HCEC 1CT (cell line): ENCODE results near the gene TEAD4.
A peak's percentile ranks its signal among the peaks of the same experiment; 100 is the strongest.

Experiments
- DNase-seq: peaks from one replicate; pipeline ENCODE4 v3.0.0-alpha.2; 2017

TEAD4 gene

DNA sequence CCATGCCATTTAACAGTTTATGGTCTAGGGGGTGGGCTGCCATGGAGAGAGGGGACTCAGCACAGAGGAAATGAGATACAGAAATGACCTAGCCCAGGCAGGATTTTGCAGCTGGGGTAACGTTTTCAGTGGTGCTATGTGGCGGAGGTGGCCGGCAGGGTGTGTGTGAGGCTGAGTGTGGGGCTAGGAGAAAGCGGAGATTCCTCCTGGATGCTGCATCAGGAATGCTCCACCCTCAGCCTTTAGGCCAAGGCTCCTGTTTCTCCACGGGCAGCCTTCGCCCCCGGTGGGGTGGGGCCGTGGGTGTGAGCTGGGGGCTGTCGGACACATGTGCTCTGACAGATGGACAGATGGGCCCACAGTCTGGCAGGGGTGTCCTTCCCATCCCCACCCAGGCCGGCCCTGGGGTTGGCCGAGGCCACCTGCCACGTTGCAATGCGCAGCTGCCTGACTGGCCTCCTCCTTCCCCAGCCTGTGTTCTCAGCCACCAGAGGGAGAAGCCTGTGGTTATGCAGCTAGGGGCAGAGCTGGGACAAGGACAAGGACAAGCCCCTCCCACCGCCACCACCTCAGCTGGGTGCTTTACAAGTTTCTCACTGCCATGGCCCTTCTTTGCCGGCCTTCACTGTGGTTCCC, 44.3 kb downstream of the TEAD4 start:
- DNase-seq = no peak

DNA sequence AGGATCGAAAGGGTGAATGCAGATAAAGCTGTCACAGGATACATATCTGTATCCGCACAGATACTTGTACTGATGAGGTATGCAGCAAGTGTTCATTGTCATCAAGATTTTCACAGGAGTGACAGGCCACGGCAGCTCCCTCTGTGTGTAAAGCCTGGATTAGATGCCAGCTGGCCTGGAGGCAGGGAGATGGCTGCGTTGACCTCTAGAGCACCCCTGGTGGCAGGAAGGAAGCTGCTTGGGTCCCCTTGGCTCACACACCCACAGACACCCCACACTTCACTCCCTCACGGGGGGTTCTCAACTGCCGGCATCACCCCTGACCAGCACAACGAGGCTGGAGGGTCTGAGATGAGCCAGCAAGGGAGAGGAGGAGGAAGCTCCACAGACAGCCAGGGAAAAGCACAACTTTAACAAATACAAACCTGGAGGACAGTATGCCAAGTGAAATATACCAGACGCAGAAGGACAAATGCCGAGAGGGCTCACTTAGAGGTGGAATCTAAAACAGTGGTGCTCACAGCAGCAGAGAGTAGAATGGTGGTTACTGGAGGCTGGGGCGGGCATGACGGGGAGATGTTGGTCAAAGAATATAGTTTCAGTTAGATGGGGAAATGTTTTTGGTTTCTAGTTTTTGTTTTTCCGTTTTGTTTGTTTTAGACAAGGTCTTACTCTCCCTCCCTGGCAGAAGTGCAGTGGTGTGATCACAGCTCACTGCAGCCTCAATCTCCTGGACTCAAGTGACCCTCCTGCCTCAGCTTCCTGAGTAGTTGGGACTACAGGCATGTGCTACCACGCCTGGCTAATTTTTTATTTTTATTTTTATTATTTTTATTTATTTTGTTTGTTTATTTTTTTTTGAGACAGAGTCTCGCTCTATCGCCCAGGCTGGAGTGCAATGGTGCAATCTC, 45.7 kb downstream of the TEAD4 start:
- DNase-seq = no peak

DNA sequence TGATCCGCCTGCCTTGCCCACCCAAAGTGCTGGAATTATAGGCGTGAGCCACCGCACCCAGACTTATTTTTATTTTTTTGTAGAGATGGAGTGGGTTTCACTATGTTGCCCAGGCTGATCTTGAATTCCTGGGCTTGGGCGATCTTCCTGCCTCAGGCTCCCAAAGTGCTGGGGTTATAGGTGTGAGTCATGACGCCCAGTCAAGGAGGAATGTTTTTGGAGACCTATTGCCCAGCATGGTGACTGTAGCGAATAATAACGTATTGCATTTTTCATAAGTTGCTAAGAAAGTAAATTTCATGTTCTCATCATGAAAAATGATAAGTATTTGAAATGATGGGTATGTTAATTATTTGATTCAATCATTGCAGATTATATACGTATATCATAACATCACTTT, 46.5 kb downstream of the TEAD4 start:
- DNase-seq = peak; percentile 4

DNA sequence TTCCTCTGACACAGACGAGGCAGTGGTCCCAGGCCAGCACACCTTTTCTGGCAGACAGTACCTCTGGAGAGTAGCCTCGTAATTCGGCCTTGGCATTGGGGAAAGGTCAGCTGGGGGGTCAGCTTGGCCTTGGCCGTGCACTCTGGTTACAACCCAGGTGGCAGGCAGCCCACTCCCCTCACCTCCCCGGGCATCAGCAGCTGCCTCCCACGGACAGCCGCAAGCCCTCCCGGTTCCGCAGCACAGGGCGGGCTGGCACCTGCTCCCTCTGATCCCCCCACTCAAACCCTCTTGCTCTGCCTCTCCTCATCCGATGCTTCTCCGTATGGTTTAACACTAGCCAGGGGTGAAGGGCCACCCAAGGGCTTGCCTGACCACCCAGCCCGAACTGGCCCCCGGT, 50.6 kb downstream of the TEAD4 start:
- no peak for DNase-seq

DNA sequence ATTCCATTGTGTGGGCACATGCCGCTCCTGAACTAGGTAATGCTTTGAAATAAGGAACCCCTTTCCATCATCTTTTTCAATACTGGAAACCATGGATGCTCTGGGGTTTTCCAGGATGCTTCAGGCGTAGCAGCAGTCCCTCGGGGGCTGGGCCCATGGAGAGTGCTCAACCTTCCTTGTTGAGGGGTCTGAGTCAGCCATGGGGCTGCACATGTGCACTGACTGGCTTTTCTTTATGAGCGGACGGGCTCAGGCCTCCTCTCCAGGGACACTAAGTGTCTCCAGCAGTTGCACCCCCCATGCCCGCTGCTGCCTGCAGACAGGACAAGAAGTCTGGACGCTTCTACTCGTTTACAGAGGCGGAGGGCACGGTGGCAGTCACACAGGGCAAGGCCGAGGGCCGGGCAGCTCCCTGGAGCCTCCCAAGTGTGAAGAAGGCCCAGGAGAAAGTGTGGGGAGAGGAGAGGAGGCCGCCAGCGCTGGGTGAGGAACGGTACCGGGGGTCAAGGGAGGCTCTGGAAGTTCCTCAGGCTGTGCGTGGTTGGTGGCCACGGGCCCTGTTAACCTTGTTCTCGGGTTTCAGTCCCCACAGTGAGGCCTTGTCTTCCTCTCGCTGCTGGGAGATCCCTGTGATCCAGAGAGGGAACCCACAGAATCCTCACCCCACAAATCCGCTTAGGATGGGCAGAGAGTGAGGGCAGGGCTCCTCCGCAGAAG, 51.2 kb downstream of the TEAD4 start:
- DNase-seq = no peak

- no peak for DNase-seq
These were observed 53.6 kb downstream of the TEAD4 start for GRCh38 chr12:3012786-3013185.

DNA sequence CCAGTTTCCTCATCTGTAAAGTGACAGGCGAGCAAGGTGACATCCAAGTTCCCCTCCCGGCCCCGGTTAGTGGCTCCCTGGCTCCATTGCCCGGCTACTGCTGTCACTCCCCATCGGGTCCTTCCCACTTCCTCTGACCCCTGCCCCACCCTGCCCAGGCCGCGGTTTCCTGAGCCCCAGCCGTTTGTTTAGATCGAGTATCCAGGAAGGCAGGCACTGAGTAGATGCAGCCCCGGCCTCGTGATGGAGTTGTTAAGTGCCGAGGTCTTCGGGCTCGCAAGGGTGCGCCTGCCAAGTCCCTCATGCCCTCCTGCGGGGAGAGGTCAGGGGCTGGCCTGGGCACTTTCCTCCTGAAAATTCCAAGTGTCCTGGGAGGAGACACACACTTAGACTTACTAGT, 55.4 kb downstream of the TEAD4 start:
- DNase-seq = no peak

DNA sequence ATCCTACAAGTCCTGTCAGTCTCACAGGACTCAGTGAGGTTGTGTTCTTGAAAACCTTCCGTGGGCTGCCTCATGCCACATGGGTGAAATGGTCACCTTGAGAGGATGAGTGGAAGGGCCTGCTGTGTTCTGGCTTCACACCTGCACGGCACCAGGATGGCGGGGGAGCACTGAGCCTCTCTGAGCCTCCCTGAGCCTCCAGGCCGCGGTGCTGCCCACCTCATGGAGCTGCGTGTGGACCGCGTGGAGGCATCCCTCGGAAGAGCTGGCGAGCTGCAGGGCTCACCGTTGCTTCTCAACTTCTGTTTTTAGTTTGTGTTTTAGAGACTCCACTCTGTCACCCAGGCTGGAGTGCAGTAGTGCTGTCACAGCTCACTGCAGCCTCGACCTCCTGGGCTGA, 56.2 kb downstream of the TEAD4 start:
- no peak for DNase-seq

DNA sequence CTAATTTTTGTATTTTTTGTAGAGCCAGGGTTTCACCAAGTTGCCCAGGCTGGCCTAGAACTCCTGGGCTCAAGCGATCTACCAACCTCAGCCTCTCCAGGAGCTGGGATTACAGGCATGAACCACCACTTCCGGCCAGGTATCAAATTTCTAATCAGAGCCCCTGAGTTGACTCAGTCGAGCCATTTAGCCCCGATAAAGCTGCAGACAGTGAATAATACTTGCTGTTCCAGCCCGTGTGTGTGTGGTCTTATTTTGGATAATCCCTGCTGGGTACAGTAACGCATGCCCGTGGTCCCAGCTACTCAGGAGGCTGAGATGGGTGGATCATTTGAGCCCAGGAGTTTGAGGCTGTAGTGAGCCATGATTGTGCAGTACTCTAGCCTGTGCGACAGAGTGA, 57.0 kb downstream of the TEAD4 start:
- no peak for DNase-seq

DNA sequence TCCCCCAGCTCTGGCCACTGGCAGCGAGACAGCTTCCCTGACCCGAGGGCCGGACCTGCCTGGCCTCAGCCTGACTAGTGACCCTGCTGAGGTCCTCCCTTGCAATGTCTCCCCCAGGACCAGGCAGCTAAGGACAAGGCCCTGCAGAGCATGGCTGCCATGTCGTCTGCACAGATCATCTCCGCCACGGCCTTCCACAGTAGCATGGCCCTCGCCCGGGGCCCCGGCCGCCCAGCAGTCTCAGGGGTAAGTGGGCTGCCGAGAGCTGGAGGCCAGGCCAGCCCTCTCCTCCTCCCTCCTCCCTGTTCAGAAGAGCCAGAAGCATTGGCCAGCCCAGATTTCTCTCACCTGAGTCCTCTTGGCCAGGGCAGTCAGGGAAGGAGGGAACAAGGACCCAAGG, 58.1 kb downstream of the TEAD4 start:
- no peak for DNase-seq

- no peak for DNase-seq
These were observed 59.2 kb downstream of the TEAD4 start for GRCh38 chr12:3018284-3019004.

DNA sequence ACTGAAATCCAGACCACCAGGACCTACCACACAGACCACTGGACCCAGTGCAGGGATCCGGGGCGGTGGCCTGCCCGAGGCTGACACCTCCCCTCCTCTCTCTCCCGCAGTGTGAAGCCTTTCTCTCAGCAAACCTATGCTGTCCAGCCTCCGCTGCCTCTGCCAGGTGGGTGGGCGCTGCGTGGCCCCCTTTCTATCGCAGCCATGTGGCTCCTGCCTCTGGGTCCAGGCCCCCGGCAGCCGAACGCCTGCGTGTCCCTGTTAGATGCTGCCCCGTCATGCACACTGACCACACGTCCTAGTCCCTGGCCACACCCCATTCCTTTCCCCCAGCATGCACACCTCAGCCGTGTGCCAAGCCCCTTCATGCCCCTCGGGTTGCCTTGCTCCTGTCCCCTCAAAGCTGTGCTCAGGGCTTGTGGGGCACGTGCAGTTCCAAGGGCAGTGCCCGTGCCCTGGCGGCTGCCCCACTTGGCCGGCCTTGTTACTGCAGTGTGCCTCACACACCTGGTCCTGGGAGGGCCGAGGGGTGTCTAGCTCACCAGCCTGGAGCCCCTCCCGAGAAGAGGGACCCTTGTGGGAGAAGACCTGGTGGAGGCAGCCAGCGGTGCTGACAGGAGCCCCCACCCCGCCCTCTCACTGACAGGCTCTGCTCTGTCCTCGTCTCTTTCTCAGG, 59.9 kb downstream of the TEAD4 start:
- no peak for DNase-seq

GRCh38 chr12:3020399-3020798, 61.2 kb downstream of the TEAD4 start:
- no peak for DNase-seq

DNA sequence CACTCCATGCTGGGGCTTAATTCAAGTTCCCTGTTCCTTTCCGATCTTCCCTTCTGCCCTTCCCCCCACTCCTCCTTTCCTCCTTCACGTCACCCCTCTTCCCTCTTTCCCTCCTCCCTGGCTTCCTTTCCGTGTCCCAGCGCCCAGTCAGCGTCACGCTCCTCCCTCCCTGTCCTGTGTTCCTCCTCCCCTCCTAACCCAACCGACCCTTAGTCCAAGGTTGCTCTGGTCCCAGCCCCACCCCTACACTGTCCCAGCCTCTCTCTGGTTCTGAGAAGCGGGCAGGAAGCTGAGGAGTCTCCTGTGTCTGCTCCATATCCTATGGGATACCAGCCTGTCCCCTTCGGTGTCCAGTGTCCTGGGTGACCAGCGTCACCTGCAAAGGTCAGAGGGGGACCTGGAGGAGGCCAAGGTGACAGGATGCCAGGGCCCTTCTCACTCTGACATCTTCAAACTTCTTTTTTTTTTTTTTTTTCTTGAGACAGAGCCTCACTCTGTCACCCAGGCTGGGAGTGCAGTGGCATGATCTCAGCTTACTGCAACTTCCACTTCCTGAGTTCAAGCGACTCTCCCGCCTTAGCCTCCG, 61.7 kb downstream of the TEAD4 start:
- DNase-seq = no peak

DNA sequence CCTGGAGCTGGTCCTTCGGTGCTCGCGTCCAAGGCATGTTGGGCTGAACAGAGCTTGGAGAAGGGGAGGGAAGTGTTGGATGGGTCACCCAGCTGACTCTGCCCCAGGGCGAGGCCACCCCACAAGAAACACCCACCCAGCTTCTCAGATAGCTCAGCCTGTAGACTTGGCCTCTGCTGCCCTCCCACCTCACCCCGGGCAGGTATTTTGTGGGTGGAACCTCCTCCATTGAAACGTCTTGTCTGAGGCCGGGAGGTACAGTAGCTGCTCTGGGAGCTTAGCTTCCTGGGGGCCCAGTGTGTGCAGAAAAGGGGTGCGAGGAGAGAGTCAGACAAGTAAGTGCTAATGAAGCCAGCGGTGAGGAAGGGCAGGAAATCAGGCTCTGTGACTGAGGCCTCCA, 63.2 kb downstream of the TEAD4 start:
- no peak for DNase-seq

DNA sequence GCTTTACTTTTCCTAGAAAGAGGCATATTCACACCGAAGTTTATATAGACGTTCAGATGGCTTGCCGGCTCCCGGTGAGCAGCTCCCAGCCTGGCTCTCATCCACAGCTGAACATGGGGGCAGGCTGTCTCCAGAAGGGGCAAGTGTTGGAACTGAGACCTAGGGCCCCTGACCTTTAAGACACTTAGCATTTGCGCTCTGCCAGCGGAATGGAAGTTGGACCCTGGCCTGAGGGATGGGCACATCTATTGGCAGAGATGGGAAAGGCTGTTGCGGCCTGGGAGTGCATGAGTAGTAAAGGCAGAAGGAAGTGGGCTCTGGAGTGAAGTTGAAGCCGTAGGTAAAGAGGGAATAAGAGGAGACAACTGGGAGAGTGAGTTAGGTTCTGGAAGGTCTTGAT, 63.8 kb downstream of the TEAD4 start:
- DNase-seq = no peak

DNA sequence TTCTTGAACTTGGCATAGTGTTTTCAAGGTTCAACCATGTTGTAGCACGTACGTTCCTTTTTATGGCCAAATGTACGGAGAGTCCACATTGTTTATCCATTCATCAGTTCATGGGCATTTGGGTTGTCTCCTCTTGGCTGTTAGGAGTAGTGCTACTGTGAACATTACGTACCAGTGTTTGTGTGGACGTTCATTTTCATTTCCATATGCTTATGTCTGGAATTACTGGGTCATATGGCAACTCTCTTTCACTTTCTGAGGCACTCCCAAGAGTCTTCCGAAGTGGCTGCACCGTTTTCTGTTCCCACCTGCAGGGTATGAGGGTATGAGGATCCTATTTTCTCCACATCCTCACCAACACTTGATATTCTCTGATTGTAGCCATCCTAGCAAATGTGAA, 68.9 kb downstream of the TEAD4 start:
- no peak for DNase-seq

GRCh38 chr12:3030821-3031429, 71.7 kb downstream of the TEAD4 start:
- no peak for DNase-seq

GRCh38 chr12:3032161-3032560, 73.0 kb downstream of the TEAD4 start:
- no peak for DNase-seq

- DNase-seq = no peak
These were observed 73.8 kb downstream of the TEAD4 start for GRCh38 chr12:3032770-3033538.

- DNase-seq = no peak
These were observed 74.3 kb downstream of the TEAD4 start for GRCh38 chr12:3033539-3033867.
